Right lobe of liver (tissue), 6 donors: ENCODE results near the gene HINT2. TPM values are rescaled to one million over a fixed set of nuclear protein-coding genes. Genes with fewer than 3 reads are reported as not detected.
A peak's percentile ranks its signal among the peaks of the same experiment; 100 is the strongest.

Experiments
- ATAC-seq, 4 donors: fragments of 200-7000 bp; cut with Tn5 transposase; one replicate each; pipeline ENCODE4 v1.9.1; 2020; ENCODE audit warnings: mild to moderate bottlenecking in 4 of 4, moderate library complexity in 4 of 4
- DNase-seq, 3 donors: peaks; one replicate each; pipeline ENCODE4 v3.0.0-alpha.2; 2020
- H3K27ac ChIP-seq, 3 donors: fragments of 200-600 bp; one replicate each; pipeline ENCODE4 v1.8.0; 2022
- H3K27me3 ChIP-seq, 2 donors: fragments of 200-600 bp; one replicate each; pipeline ENCODE4 v1.8.0; 2022
- H3K36me3 ChIP-seq, 4 donors: fragments of 200-600 bp; sonication (generic) in 1 of 4; one replicate each; pipeline versions ENCODE4 v1.5.1 to v1.8.0; 2017 to 2022; ENCODE audit warnings: control low read depth in 1 of 4
- H3K4me1 ChIP-seq, 4 donors: fragments of 200-600 bp; sonication (generic) in 1 of 4; one replicate each; pipeline versions ENCODE4 v1.5.1 to v1.8.0; 2017 to 2022; ENCODE audit warnings: control low read depth in 1 of 4
- H3K4me3 ChIP-seq, 3 donors: fragments of 200-600 bp; one replicate each; pipeline ENCODE4 v1.8.0; 2022
- H3K9me3 ChIP-seq, 4 donors: fragments of 200-600 bp; sonication (generic) in 1 of 4; one replicate each; pipeline versions ENCODE4 v1.5.1 to v1.8.0; 2017 to 2022; ENCODE audit warnings: control low read depth in 1 of 4
- CTCF ChIP-seq, 4 donors: fragments of 200-600 bp in 3 of 4; fragments of 450-650 bp in 1 of 4; IDR thresholded peaks; one replicate each; pipeline versions ENCODE4 v1.5.1 to v1.8.0; 2016 to 2022; ENCODE audit warnings: antibody characterized with exemption in 4 of 4, mild to moderate bottlenecking in 2 of 4
- POLR2A ChIP-seq: fragments of 450-650 bp; IDR thresholded peaks from one replicate; pipeline ENCODE4 v1.6.1; 2017; ENCODE audit warnings: antibody characterized with exemption, mild to moderate bottlenecking
- WGBS: methylation state at CpG from one replicate; pipeline ENCODE4 v1.1.6; 2018; ENCODE audit warnings: low coverage, low lambda C conversion rate; ENCODE audit not compliant: insufficient coverage; ENCODE audit errors: missing lambda C conversion rate; 5-methylcytosine and 5-hydroxymethylcytosine counted together
- intact Hi-C, 2 donors: fragments of 100-400 bp; cut with DNase I; formaldehyde crosslinking; loops; one replicate each; pipeline versions ENCODE4 v1.11.2 to v1.14.1; 2022
- long read RNA-seq: library from polyadenylated mRNA; unstranded; transcript quantifications from one replicate; pipeline ENCODE4 v2.0.0, GENCODE V29; 2019
- total RNA-seq, 6 experiments: library from RNA; depleted of rRNA in 2 of 6; stranded (reverse); fragments of >200 nt in 2 of 6; fragmentation: NEBNext Ultra II Directional in 3 of 6; extraction: Animal tissue kit (Norgen Biotek cat#: 25700) in 3 of 6; gene quantifications; one replicate each; pipeline versions ENCODE4 v1.1.0 to v1.2.4, GENCODE V29; 2016 to 2023
- donor health status: DM: no; HTN: yes; CAD: no.
- donor health status: DM: no; HTN: no; CAD: no.
- donor health status: DM: no; HTN: no; CAD: no.
- donor health status: DM: no; HTN: yes; CAD: no.
- donor health status: DM: no; HTN: yes; CAD: no.

Gene HINT2
- 10 to 100 TPM; 46.0 to 86.3 (median 67.1) TPM for total RNA-seq
- long read RNA-seq, transcript HINT2-201 (5 exons, 628 nt), result major isoform, 35 of 41 reads
- long read RNA-seq, partial matches to known transcripts, result 0 of 41 reads
- long read RNA-seq, other reads (novel, unspliced or antisense), result 4 of 41 reads

GRCh38 chr9:35814841-35815543 lies at the start of gene HINT2:
Gene HINT2, minus strand, starts transcription at chr9:35815042. Its CDS starts 63 bp downstream, at chr9:35814979.
- WGBS, result 0% methylated on average over 34 of the region's 52 CpGs
- intact Hi-C loops, result no loop called here

GRCh38 chr9:35863583-35863982 lies 48.7 kb upstream of the HINT2 start:
- peak in 1 of 3 donors; percentile 23 for DNase-seq
- Histone ChIP-seq H3K4me3 (no peak overlapping the region), H3K4me1 (no peaks in the 10 kb centered on the region), H3K27me3 (no peaks in the 10 kb centered on the region), H3K27ac (no peak overlapping the region), H3K9me3 (no peaks in the 10 kb centered on the region), H3K36me3 (no peaks in the 10 kb centered on the region)
- TF ChIP-seq CTCF (IDR thresholded peaks at IDR 0.05) (no peak), POLR2A (no peak)
- intact Hi-C loops, result no loop called here
- ATAC-seq, result no peak
- 37% methylated on average over 2 of the region's 8 CpGs for WGBS

More at GRCh38 chr9:35814841-35815543, at the start of gene HINT2:
- Histone ChIP-seq H3K27ac (peak within 1 kb of the TSS; percentile 98 to 100 (median 99)), H3K4me3 (peak within 1 kb of the TSS; percentile 74 to 100 (median 80)), H3K27me3 (no peaks in the 10 kb centered on the region), H3K36me3 (no peaks in the 10 kb centered on the region), H3K9me3 (no peaks in the 10 kb centered on the region), H3K4me1 (peaks cover 0 to 27% (median 17%) of the 10 kb centered on the region in 4 donors)
- ATAC-seq (peak; percentile 77 to 88 (median 81)), DNase-seq (peak; percentile 98 to 99 (median 98))
- TF ChIP-seq POLR2A (peak; percentile 96), CTCF (IDR thresholded peaks at IDR 0.05) (peak in 1 of 4 donors; percentile 1)

- no peak for DNase-seq
- H3K9me3 ChIP-seq, result no peaks in the 10 kb centered on the region
- no peaks in the 10 kb centered on the region for H3K27me3 ChIP-seq
- no CpG with 5 or more reads among the region's 4 CpGs for WGBS
- TF ChIP-seq POLR2A (no peak), CTCF (IDR thresholded peaks at IDR 0.05) (no peak)
- no peaks in the 10 kb centered on the region for H3K36me3 ChIP-seq
- intact Hi-C loops, result no loop called here
- no peak for ATAC-seq
- no peaks in the 10 kb centered on the region for H3K4me1 ChIP-seq
- no peak overlapping the region for H3K4me3 ChIP-seq
- H3K27ac ChIP-seq, result no peak overlapping the region
Measured at GRCh38 chr9:35862328-35862727, 47.5 kb upstream of the HINT2 start.

- Histone ChIP-seq H3K4me1 (no peaks in the 10 kb centered on the region), H3K27ac (no peak overlapping the region), H3K4me3 (no peak overlapping the region), H3K27me3 (no peaks in the 10 kb centered on the region), H3K9me3 (no peaks in the 10 kb centered on the region), H3K36me3 (no peaks in the 10 kb centered on the region)
- WGBS, result 46% methylated on average over 10 of the region's 12 CpGs
- ATAC-seq, result no peak
- DNase-seq, result peak in 1 of 3 donors; percentile 18
- TF ChIP-seq POLR2A, result no peak
- intact Hi-C loops, result no loop called here
Measured at GRCh38 chr9:35861161-35861897, 46.5 kb upstream of the HINT2 start.

- intact Hi-C loops, result no loop called here
- no peak for ATAC-seq
- DNase-seq, result no peak
Measured at GRCh38 chr9:35859990-35860339, 45.1 kb upstream of the HINT2 start.

More at GRCh38 chr9:35859990-35860339, 45.1 kb upstream of the HINT2 start:
- no peaks in the 10 kb centered on the region for H3K36me3 ChIP-seq
- 44% methylated on average over 3 of the region's 3 CpGs for WGBS
- no peak for TF ChIP-seq CTCF (IDR thresholded peaks at IDR 0.05)
- TF ChIP-seq POLR2A, result no peak
- H3K9me3 ChIP-seq, result no peaks in the 10 kb centered on the region
- H3K27me3 ChIP-seq, result no peaks in the 10 kb centered on the region
- no peak overlapping the region for H3K27ac ChIP-seq
- H3K4me3 ChIP-seq, result no peak overlapping the region
- no peaks in the 10 kb centered on the region for H3K4me1 ChIP-seq
